Tongue (tissue), 2 donors: Measurements from ENCODE around the gene RGR. TPM values are rescaled to one million over a fixed set of nuclear protein-coding genes. Genes with fewer than 3 reads are reported as not detected.
A peak's percentile ranks its signal among the peaks of the same experiment; 100 is the strongest.
"Not testable (repeated sequence)": the region's sequence is repeated elsewhere in the genome, so short reads cannot be mapped to it uniquely, and the experiment has no call there.

Experiments used
- DNase-seq: peaks from one replicate; pipeline ENCODE4 v3.0.0-alpha.2; 2015
- total RNA-seq: library from RNA; depleted of rRNA; stranded (reverse); fragments of >200 nt; gene quantifications from one replicate; pipeline ENCODE4 v1.2.3, GENCODE V29; 2014

RGR gene
- total RNA-seq, 1 donor from 2014 or later = 7.8 TPM

- DNase-seq = no peak
These were observed 13.3 kb downstream of the RGR start for GRCh38 chr10:84258034-84258695.

DNA sequence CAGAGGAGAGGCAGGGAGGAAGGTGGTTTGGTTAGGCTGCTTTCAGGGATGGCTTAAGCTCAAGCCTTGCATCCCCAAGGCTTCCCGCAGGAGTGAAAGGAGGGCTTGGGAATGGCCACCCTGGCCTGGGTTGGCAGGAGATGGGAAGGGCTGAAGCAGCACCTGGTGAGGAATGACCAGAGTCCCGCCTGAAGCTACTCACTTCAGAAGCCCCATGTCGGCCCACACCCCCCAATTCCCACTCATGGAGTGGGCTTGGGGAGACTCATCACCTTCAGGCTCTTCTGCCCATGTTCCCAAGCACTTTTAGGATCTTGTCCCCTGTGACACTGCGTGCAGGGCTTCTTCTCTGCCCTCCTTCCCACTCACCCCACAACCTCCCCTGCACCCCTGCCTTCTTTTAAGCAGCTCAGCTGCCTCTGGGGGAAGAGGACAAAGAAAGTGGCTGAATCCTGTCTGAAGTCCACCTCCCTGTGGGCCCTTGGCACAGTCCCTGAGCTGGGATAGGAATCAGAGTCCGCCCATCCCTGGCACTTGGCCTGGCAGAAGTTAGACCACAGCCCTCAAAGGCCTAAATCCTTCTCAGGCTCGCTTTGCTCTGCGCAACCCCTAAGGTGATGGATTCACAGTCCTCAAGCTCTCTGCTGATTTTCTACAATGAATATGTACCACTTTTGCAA, 16.5 kb downstream of the RGR start:
- no peak for DNase-seq

DNA sequence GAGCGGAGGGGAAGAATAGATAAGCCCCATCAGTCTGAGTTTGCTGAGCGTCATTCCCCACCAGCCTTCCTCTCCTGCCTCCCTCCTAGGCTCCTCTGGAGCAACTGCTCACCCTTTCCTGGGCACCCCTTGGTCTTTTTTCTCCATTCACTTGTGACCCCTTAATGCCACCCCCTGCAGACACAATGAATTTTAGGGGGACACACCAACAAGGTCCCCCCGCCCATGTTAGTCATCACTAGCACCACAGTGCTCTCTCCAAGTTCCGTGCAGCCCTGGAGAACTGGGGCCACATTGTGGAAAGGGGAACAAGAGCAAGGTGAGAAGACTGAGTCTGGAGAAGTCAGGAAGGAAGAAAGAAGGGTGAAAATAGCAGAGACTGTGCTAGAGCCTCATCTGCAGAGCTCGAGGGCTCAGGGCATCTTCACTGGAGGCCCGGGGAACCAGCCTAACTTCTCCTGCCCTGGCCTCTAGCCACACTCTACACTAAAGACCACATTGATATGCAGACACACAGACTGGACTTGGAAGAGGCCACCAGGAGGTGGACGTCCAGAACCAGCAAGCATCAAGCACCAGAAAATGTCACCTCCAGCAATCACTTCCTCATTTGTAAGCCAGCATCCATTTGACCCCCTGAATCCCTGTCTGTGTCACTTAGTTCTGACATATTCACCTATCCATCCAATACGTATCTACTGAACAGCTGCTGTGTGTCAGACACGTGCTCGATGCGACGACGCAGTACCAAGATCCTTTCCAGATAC, 17.5 kb downstream of the RGR start:
- no peak for DNase-seq

- no peak for DNase-seq
These were observed 18.9 kb downstream of the RGR start for GRCh38 chr10:84263716-84264115.

DNA sequence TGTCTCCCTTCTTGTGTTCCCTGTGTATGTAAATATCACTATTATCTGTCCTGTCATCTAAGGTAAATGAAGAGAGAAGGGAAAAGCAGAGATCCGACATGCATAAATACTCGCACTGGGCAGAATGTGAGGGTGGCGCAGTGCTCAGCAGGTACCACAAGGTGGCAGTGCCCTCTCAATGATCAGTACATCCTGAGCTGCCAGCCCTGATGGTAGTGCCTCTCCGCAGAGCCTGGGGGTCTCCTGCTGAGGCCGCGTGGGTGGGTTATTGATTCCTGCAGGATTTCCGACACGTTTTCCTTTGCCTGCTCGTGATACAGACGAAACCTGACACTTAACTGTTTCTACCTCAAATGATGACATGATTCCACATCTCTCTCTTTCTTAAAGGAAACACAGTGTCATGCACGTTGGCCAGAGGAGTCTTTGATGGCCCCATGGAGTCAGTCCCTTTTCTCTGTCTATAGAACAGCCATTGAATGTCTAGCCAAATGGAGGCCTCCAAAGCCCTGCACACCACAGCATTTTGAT, 19.8 kb downstream of the RGR start:
- DNase-seq = peak; percentile 82

DNA sequence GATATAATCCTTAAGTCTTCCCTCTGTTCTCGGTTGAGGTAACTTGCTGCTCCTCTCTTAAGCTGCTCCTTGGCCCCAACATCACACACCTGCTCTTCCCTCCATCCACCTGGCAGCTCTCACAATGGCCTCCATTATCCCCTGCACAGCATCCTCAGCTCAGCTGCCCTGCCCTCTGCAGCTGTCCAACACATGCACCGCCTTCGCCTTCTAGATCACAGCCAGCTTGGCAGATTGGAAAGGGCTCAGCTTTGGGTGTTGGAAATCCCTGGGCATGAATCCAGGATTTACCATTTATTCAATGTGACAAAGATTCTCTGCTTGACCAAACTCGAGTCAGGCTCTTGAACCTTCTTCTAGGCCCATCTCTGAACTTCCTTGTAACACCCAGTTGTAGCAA, 20.6 kb downstream of the RGR start:
- peak; percentile 87 for DNase-seq

- DNase-seq = peak; percentile 23
These were observed 22.8 kb downstream of the RGR start for GRCh38 chr10:84267503-84268126.

- no peak for DNase-seq
These were observed 24.3 kb downstream of the RGR start for GRCh38 chr10:84269162-84269561.

DNA sequence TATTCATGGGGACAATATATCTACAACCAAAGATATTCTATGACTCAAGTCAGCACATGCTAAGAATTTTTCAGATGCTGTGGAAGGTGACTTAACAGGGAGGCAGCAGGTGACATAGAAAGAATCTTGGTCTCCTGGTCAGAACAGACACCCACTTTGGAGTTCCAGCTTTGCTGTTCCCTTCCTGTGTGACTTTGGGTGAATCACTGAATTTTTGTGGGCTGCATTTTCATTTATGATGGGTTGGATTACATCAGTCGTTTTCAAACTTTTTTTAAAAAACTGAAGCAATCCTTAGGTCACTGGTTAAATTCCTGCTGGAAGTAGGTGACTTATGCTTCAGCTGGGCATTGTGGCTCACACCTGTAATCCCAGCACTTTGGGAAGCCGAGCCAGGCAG, 24.9 kb downstream of the RGR start:
- DNase-seq = no peak

- DNase-seq = no peak
These were observed 25.9 kb downstream of the RGR start for GRCh38 chr10:84270708-84271107.

GRCh38 chr10:84279876-84280475, 35.1 kb downstream of the RGR start:
- DNase-seq = not testable (repeated sequence)

- no peak for DNase-seq
These were observed 41.8 kb downstream of the RGR start for GRCh38 chr10:84286695-84287094.

DNA sequence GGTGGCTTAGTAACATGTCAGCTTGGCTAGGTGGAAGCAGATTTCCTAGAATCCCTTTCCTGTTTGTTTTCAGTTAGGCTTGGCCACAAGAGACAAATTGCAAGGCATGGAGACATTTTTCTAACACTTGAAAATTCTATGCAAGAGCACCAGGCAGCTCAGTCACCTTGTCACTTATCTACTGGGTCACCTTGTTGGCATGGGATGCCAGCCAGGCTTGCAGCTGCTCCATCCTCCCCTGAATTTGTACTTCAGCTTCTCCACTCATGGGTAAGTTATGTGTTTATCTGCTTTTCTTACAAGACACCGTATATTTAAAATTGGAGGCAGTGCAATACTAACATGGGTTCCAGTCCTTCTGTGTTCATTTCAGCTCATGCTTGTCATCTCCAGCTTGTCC, 43.3 kb downstream of the RGR start:
- DNase-seq = no peak

GRCh38 chr10:84289521-84290200, 44.8 kb downstream of the RGR start:
- DNase-seq = no peak

DNA sequence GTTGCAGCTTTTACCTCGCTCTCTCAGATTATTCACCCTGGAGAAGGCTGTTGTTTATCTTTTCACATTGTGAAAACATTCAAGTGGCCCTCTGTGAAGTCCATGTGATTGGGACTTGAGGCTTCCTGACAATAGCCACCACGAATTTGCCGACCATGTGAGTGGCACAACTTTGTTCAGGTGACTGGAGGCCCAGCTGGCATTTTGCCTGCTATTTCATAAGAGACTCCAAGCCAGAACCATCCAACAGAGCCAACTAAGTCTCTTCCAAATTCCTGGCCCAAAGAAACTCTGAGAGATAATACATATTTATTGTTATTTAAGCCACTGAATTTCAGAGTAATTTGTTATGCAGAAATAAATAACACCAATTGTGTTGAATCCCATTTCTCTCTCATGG, 45.4 kb downstream of the RGR start:
- DNase-seq = no peak

GRCh38 chr10:84291384-84291783, 46.5 kb downstream of the RGR start:
- DNase-seq = peak; percentile 76

- DNase-seq = no peak
These were observed 47.6 kb downstream of the RGR start for GRCh38 chr10:84292502-84292901.

GRCh38 chr10:84293171-84293570, 48.3 kb downstream of the RGR start:
- no peak for DNase-seq

DNA sequence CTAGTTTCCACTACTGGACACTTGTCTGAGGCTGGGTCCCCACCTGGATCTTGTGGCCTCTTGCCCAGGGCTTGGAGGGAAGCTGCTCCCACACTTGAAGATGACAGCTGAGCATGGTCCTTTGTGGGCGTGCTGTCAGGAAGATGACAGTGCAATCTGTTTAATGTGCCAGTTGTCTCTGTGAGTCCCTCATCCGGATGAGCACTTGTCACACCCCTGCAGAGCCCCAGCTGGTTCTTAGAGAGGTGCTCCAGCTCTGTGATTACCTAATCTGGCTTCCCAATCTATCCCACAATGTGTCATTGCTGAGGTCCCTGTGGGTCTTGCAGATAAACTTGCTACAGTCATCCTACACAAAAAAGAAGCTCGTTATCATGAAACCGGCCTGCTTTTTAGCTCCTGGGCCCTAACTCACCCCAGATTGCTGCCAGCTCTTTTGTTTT, 48.7 kb downstream of the RGR start:
- peak; percentile 44 for DNase-seq

DNA sequence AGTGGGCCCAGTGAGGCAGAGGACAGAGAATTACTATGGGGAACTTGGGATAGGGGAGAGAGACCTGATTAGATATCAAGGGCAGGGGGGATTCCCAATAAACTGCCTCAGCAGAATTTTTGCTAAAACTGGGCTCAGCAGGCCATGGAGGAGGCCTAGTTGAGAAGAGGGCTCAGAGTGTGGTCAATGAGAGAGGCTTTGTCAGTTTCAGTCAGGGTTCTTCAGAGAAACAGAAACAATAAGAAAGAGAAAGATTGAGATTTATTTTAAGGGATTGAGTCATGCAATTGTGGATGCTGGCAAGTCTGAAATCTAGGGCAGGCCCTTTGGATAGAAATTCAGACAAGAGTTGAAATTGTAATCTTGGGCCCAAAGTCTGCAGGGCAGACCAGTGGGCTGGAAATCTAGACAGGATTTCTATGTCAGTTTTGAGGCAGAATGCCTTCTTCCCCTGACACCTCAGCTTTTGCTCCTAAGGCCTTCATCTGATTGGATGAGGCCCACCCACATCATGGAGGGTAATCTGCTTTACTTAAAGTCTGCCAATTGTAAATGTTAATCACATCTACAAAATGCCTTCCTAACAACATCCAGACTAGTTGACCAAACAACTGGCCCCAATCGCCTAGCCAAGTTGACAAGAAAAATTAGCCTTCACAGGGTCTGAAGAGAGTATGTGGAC, 50.1 kb downstream of the RGR start:
- no peak for DNase-seq
